GM23338 (cell line): Measurements from ENCODE around the gene ESYT1. TPM values are rescaled to one million over a fixed set of nuclear protein-coding genes. Genes with fewer than 3 reads are reported as not detected.

ENCODE experiments used
- ATAC-seq: fragments of 200-7000 bp; cut with Tn5 transposase; 3 replicates; pipeline ENCODE4 v1.9.1; 2020
- DNase-seq: peaks from one replicate; pipeline ENCODE4 v3.0.0-alpha.2; 2015; ENCODE audit warnings: low spot score
- H2AFZ ChIP-seq: fragments of 200-600 bp; sonication (generic); 2 replicates; pipeline ENCODE4 v1.8.0; 2016; ENCODE audit warnings: antibody characterized with exemption, mild to moderate bottlenecking, moderate library complexity
- H3F3A ChIP-seq: fragments of 200-600 bp; sonication (generic); replicated peaks from 2 replicates; pipeline ENCODE4 v1.8.0; 2017; ENCODE audit warnings: antibody characterized with exemption, mixed run types, low read depth
- H3K27ac ChIP-seq: fragments of 200-600 bp; sonication (generic); 2 replicates; pipeline ENCODE4 v1.6.1; 2016; ENCODE audit warnings: low read depth
- H3K27me3 ChIP-seq: fragments of 200-600 bp; sonication (generic); 2 replicates; pipeline ENCODE4 v1.8.0; 2016; ENCODE audit warnings: mild to moderate bottlenecking, mixed run types, moderate library complexity; ENCODE audit not compliant: insufficient read depth
- H3K36me3 ChIP-seq: fragments of 200-600 bp; sonication (generic); 2 replicates; pipeline ENCODE4 v1.8.0; 2016; ENCODE audit warnings: mild to moderate bottlenecking; ENCODE audit not compliant: insufficient read depth
- H3K4me1 ChIP-seq: fragments of 200-600 bp; sonication (generic); 2 replicates; pipeline ENCODE4 v1.8.0; 2016; ENCODE audit warnings: mild to moderate bottlenecking, moderate library complexity; ENCODE audit not compliant: insufficient read depth
- H3K4me2 ChIP-seq: fragments of 200-600 bp; sonication (generic); 2 replicates; pipeline ENCODE4 v1.7.1; 2017; ENCODE audit warnings: mixed run types
- H3K4me3 ChIP-seq: fragments of 200-600 bp; sonication (generic); 2 replicates; pipeline ENCODE4 v1.6.1; 2016; ENCODE audit warnings: mixed run types
- H3K79me2 ChIP-seq: fragments of 200-600 bp; sonication (generic); replicated peaks from 2 replicates; pipeline ENCODE4 v1.8.0; 2017; ENCODE audit warnings: mild to moderate bottlenecking; ENCODE audit not compliant: insufficient read depth
- H3K9me2 ChIP-seq: fragments of 200-600 bp; sonication (generic); 2 replicates; pipeline ENCODE4 v1.8.0; 2017; ENCODE audit not compliant: insufficient read depth
- H4K20me1 ChIP-seq: fragments of 200-600 bp; sonication (generic); replicated peaks from 2 replicates; pipeline ENCODE4 v1.8.0; 2017; ENCODE audit warnings: mild to moderate bottlenecking; ENCODE audit not compliant: insufficient read depth
- H3K27ac Mint-ChIP-seq: 2 replicates; pipeline ENCODE4 v1.8.0; 2020; ENCODE audit warnings: inconsistent platforms, mild to moderate bottlenecking, moderate library complexity, mixed read lengths
- H3K27me3 Mint-ChIP-seq: 3 replicates; pipeline ENCODE4 v1.8.0; 2022; ENCODE audit warnings: low read depth, mild to moderate bottlenecking, moderate library complexity, mixed read lengths, inconsistent platforms; ENCODE audit not compliant: insufficient read depth, poor library complexity
- H3K36me3 Mint-ChIP-seq: 3 replicates; pipeline ENCODE4 v1.8.0; 2021; ENCODE audit warnings: low read depth, mild to moderate bottlenecking, inconsistent platforms, moderate library complexity, mixed read lengths
- H3K4me1 Mint-ChIP-seq: 3 replicates; pipeline ENCODE4 v1.8.0; 2020; ENCODE audit warnings: mild to moderate bottlenecking, inconsistent platforms, mixed read lengths
- H3K4me3 Mint-ChIP-seq: 3 replicates; pipeline ENCODE4 v1.8.0; 2021; ENCODE audit warnings: moderate library complexity, mild to moderate bottlenecking, inconsistent platforms, mixed read lengths
- H3K9me3 Mint-ChIP-seq: 3 replicates; pipeline ENCODE4 v1.8.0; 2020; ENCODE audit warnings: moderate library complexity, mild to moderate bottlenecking, inconsistent platforms, mixed read lengths
- CREB1 ChIP-seq: fragments of 250-450 bp; sonication (Bioruptor Pico); IDR thresholded peaks from 2 replicates; pipeline ENCODE4 v1.5.0; 2020; ENCODE audit warnings: low read depth, mild to moderate bottlenecking, moderate library complexity
- CTCF ChIP-seq, 2 experiments: fragments of 200-600 bp in 1 of 2; sonication (generic) in 1 of 2; conservative IDR thresholded peaks; 2 replicates each; pipeline versions ENCODE4 v1.5.1 to v1.6.1; 2016 to 2017; ENCODE audit warnings: antibody characterized with exemption in 2 of 2, low read depth in 2 of 2, mild to moderate bottlenecking in 2 of 2, moderate library complexity in 1 of 2
- EZH2phosphoT487 ChIP-seq: fragments of 200-600 bp; sonication (generic); IDR thresholded peaks from one replicate; pipeline ENCODE4 v1.8.1; 2018; ENCODE audit warnings: antibody characterized with exemption; ENCODE audit not compliant: unreplicated experiment
- JUNB ChIP-seq: IDR thresholded peaks from one replicate; pipeline ENCODE4 v1.6.1; 2016; ENCODE audit warnings: antibody characterized with exemption; ENCODE audit not compliant: unreplicated experiment
- NANOG ChIP-seq: IDR thresholded peaks from 2 replicates; pipeline ENCODE4 v1.6.1; 2016; ENCODE audit warnings: antibody characterized with exemption, borderline replicate concordance
- POLR2AphosphoS5 ChIP-seq: IDR thresholded peaks from 2 replicates; pipeline ENCODE4 v1.6.1; 2016; ENCODE audit warnings: antibody characterized with exemption, low read depth
- STAT1 ChIP-seq: IDR thresholded peaks from one replicate; pipeline ENCODE4 v1.6.1; 2016; ENCODE audit warnings: antibody characterized with exemption; ENCODE audit not compliant: unreplicated experiment
- ZNF462 ChIP-seq: fragments of 250-450 bp; sonication (Bioruptor Pico); IDR thresholded peaks from 2 replicates; pipeline ENCODE4 v1.5.0; 2020; ENCODE audit warnings: mild to moderate bottlenecking, moderate library complexity
- polyA plus RNA-seq: library from polyadenylated mRNA; unstranded; fragments of >200 nt; fragmentation: Nextera tagmentation; extraction: Ambion mirVana; gene quantifications from 2 replicates; pipeline ENCODE4 v1.2.1, GENCODE V29; 2016
- total RNA-seq: library from RNA; depleted of rRNA; stranded (reverse); fragments of >200 nt; shearing (Covaris generic); gene quantifications from 2 replicates; pipeline ENCODE4 v1.2.3, GENCODE V29; 2014

The ESYT1 gene
- total and polyA plus RNA-seq, 2 experiments from 2014 or later, result 23.3 to 142 TPM

- TF ChIP-seq ZNF462, result no peak
Measured at GRCh38 chr12:56082382-56082781, 45.7 kb upstream of the ESYT1 start (continued).

GRCh38 chr12:56082967-56083366 lies 45.1 kb upstream of the ESYT1 start:
- Mint-ChIP-seq H3K9me3 (no peaks in the 10 kb centered on the region), H3K27ac (no peak overlapping the region), H3K27me3 (peaks cover 8% of the 10 kb centered on the region), H3K36me3 (peaks cover 45% of the 10 kb centered on the region), H3K4me1 (peaks cover 38% of the 10 kb centered on the region), H3K4me3 (no peak overlapping the region)
- Histone ChIP-seq H3K79me2 (peaks cover 30% of the 10 kb centered on the region), H3K4me2 (no peak overlapping the region), H3K4me3 (no peak overlapping the region), H2AFZ (no peak overlapping the region), H3K27ac (no peak overlapping the region), H3K27me3 (no peaks in the 10 kb centered on the region), H3K9me2 (no peaks in the 10 kb centered on the region), H4K20me1 (peaks cover 21% of the 10 kb centered on the region), H3K36me3 (peaks cover 16% of the 10 kb centered on the region; the same call in 1 of the 2 replicates), H3K4me1 (peaks cover 22% of the 10 kb centered on the region), H3F3A (peaks cover 16% of the 10 kb centered on the region; the same call in 1 of the 2 replicates)
- DNase-seq, result no peak
- ATAC-seq, result no peak
- TF ChIP-seq STAT1, result no peak
- no peak for TF ChIP-seq JUNB
- TF ChIP-seq POLR2AphosphoS5, result no peak
- TF ChIP-seq ZNF462, result no peak
- TF ChIP-seq CREB1 (CRISPR knock-in tag), result no peak
- TF ChIP-seq CTCF (conservative IDR thresholded peaks at IDR 0.05; ENCODE audit: low read depth in 2 of 2), result no peak
- TF ChIP-seq EZH2phosphoT487, result no peak
- TF ChIP-seq NANOG, result no peak
